Neural cell (in vitro differentiated cells): ENCODE data around the gene TMOD2. TPM values are rescaled to one million over a fixed set of nuclear protein-coding genes. Genes with fewer than 3 reads are reported as not detected.

Experiments
- H2AFZ ChIP-seq: fragments of 200-600, 300-800 bp; sonication (generic), shearing (Covaris generic); 2 replicates; pipeline ENCODE4 v1.6.0; 2014; ENCODE audit warnings: low read depth, mild to moderate bottlenecking, antibody characterized with exemption, low read length, moderate library complexity
- H3F3A ChIP-seq: fragments of 200-600 bp; shearing (Covaris generic); 2 replicates; pipeline ENCODE4 v1.6.1; 2016; ENCODE audit warnings: mild to moderate bottlenecking, moderate library complexity, mixed read lengths, antibody characterized with exemption, low read length; ENCODE audit not compliant: insufficient read depth, poor library complexity, severe bottlenecking
- H3K27ac ChIP-seq: fragments of 200-600, 300-800 bp; sonication (generic), shearing (Covaris generic); 2 replicates; pipeline ENCODE4 v1.5.1; 2014; ENCODE audit warnings: mild to moderate bottlenecking, low read length, moderate library complexity
- H3K27me3 ChIP-seq: fragments of 300-800, 200-600 bp; sonication (generic), shearing (Covaris generic); 2 replicates; pipeline ENCODE4 v1.6.0; 2014; ENCODE audit warnings: mild to moderate bottlenecking, low read depth, low read length, moderate library complexity; ENCODE audit not compliant: insufficient read depth
- H3K36me3 ChIP-seq: fragments of 300-800, 200-600 bp; sonication (generic), shearing (Covaris generic); 2 replicates; pipeline ENCODE4 v1.5.1; 2014; ENCODE audit warnings: mild to moderate bottlenecking, antibody characterized with exemption, low read length, moderate library complexity; ENCODE audit not compliant: insufficient read depth
- H3K4me2 ChIP-seq: fragments of 300-800, 200-600 bp; sonication (generic), shearing (Covaris generic); 2 replicates; pipeline ENCODE4 v1.6.0; 2014; ENCODE audit warnings: mild to moderate bottlenecking, low read length
- H3K4me3 ChIP-seq: fragments of 300-800, 200-600 bp; sonication (generic), shearing (Covaris generic); 2 replicates; pipeline ENCODE4 v1.5.1; 2014; ENCODE audit warnings: mild to moderate bottlenecking, low read length, moderate library complexity
- H3K79me2 ChIP-seq: fragments of 200-600 bp; shearing (Covaris generic); replicated peaks from 2 replicates; pipeline ENCODE4 v1.6.0; 2014; ENCODE audit warnings: mild to moderate bottlenecking, low read length, moderate library complexity; ENCODE audit not compliant: insufficient read depth
- H3K9ac ChIP-seq: fragments of 300-800, 200-600 bp; sonication (generic), shearing (Covaris generic); 2 replicates; pipeline ENCODE4 v1.6.1; 2016; ENCODE audit warnings: mild to moderate bottlenecking, low read length, mixed read lengths
- H3K9me2 ChIP-seq: fragments of 200-600 bp; shearing (Covaris generic); 2 replicates; pipeline ENCODE4 v1.6.1; 2016; ENCODE audit warnings: mild to moderate bottlenecking, low read length, mixed read lengths; ENCODE audit not compliant: insufficient read depth
- H3K9me3 ChIP-seq: fragments of 200-600, 300-800 bp; sonication (generic), shearing (Covaris generic); 2 replicates; pipeline ENCODE4 v1.6.1; 2016; ENCODE audit warnings: mild to moderate bottlenecking, mixed run types, low read length, moderate library complexity, mixed read lengths
- H4K20me1 ChIP-seq: fragments of 200-600 bp; shearing (Covaris generic); 2 replicates; pipeline ENCODE4 v1.6.1; 2016; ENCODE audit warnings: mild to moderate bottlenecking, mixed run types; ENCODE audit not compliant: insufficient read depth
- EP300 ChIP-seq: fragments of 450-650 bp; conservative IDR thresholded peaks from 2 replicates; pipeline ENCODE4 v1.6.1; 2014; ENCODE audit warnings: antibody characterized with exemption, mild to moderate bottlenecking, moderate library complexity; ENCODE audit not compliant: poor library complexity, severe bottlenecking
- EZH2 ChIP-seq: fragments of 200-600, 300-800 bp; shearing (Covaris generic), sonication (generic); IDR thresholded peaks from 2 replicates; pipeline ENCODE4 v1.6.1; 2014; ENCODE audit warnings: antibody characterized with exemption, low read length, borderline replicate concordance, mild to moderate bottlenecking; ENCODE audit not compliant: insufficient read depth, poor library complexity, severe bottlenecking
- MXI1 ChIP-seq: fragments of 450-650 bp; conservative IDR thresholded peaks from 2 replicates; pipeline ENCODE4 v1.6.1; 2014; ENCODE audit warnings: antibody characterized with exemption, mild to moderate bottlenecking; ENCODE audit not compliant: poor library complexity, severe bottlenecking
- POLR2AphosphoS5 ChIP-seq: IDR thresholded peaks from 2 replicates; pipeline ENCODE4 v1.6.1; 2012
- RAD21 ChIP-seq: fragments of 450-650 bp; conservative IDR thresholded peaks from 2 replicates; pipeline ENCODE4 v1.6.1; 2014; ENCODE audit warnings: antibody characterized with exemption, mild to moderate bottlenecking, moderate library complexity
- SMC3 ChIP-seq: fragments of 450-650 bp; conservative IDR thresholded peaks from 2 replicates; pipeline ENCODE4 v1.6.1; 2014; ENCODE audit warnings: antibody characterized with exemption, mild to moderate bottlenecking, moderate library complexity; ENCODE audit not compliant: poor library complexity
- TAF1 ChIP-seq: IDR thresholded peaks from 2 replicates; pipeline ENCODE4 v1.6.1; 2012; ENCODE audit warnings: low read depth
- polyA plus RNA-seq: library from polyadenylated mRNA; depleted of rRNA; stranded (reverse); fragments of >200 nt; gene quantifications from 2 replicates; pipeline ENCODE4 v1.2.3, GENCODE V29; 2014
- TF ChIP-seq, protein P1 (sequence below): fragments of 450-650 bp; IDR thresholded peaks from 2 replicates; pipeline ENCODE4 v1.5.1; 2014; ENCODE audit warnings: antibody characterized with exemption, mild to moderate bottlenecking, moderate library complexity; ENCODE audit not compliant: poor library complexity, severe bottlenecking
- TF ChIP-seq, protein P2 (sequence below): IDR thresholded peaks from 2 replicates; pipeline ENCODE4 v1.6.1; 2012; ENCODE audit warnings: borderline replicate concordance

TMOD2 gene
- polyA plus RNA-seq, 1 donor from 2014 or later: 79.9 TPM

DNA sequence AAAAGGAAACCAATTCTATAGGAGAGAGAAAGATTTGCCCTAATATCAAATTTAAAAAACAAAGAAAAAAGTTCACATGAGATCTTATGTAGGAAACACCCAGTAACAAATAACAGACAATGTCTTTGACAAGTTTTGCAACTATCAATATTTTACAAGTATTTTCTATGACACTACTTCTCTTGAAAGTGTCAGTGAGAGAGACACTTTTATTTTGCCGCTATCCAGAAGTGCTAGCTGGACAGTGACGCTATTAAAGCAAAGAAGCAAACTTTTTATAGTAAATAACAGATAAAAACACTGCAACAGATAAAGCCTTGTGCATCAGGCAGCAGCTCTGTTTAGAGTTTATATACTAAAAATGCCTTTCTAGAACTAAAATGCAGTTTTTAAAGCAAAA lies 27.2 kb upstream of the TMOD2 start:
- Histone ChIP-seq H3K9me2 (no peaks in the 10 kb centered on the region), H3K79me2 (no peaks in the 10 kb centered on the region), H3F3A (no peaks in the 10 kb centered on the region), H3K4me2 (no peak overlapping the region), H2AFZ (no peak overlapping the region), H3K36me3 (no peaks in the 10 kb centered on the region), H3K9ac (no peak overlapping the region), H3K27me3 (no peaks in the 10 kb centered on the region), H3K4me3 (no peak overlapping the region), H4K20me1 (no peaks in the 10 kb centered on the region), H3K27ac (no peak overlapping the region), H3K9me3 (no peaks in the 10 kb centered on the region)
- TF ChIP-seq, protein P1, sequence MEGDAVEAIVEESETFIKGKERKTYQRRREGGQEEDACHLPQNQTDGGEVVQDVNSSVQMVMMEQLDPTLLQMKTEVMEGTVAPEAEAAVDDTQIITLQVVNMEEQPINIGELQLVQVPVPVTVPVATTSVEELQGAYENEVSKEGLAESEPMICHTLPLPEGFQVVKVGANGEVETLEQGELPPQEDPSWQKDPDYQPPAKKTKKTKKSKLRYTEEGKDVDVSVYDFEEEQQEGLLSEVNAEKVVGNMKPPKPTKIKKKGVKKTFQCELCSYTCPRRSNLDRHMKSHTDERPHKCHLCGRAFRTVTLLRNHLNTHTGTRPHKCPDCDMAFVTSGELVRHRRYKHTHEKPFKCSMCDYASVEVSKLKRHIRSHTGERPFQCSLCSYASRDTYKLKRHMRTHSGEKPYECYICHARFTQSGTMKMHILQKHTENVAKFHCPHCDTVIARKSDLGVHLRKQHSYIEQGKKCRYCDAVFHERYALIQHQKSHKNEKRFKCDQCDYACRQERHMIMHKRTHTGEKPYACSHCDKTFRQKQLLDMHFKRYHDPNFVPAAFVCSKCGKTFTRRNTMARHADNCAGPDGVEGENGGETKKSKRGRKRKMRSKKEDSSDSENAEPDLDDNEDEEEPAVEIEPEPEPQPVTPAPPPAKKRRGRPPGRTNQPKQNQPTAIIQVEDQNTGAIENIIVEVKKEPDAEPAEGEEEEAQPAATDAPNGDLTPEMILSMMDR: no peak

DNA sequence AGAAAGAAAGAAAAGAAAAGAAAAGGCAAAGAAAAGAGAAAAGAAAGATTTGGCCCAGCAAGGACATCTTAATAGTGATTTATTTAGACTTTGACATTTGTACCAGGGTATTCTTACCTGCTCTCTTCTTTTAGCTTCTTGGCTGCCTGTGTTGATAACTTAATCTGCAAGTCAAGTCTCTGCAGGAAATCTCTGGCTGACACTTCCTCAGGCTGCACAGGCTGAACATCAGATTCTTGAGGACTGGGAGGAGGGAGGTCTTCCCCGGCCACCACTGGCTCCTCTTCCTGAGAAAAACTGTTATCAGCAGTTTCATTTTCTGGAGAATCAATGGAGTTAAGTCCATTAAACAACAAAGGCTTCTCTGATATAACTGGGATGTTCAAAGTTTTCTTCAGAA lies 26.7 kb upstream of the TMOD2 start:
- Histone ChIP-seq H3K4me3 (no peak overlapping the region), H4K20me1 (no peaks in the 10 kb centered on the region), H3F3A (no peaks in the 10 kb centered on the region), H3K27me3 (no peaks in the 10 kb centered on the region), H3K36me3 (no peaks in the 10 kb centered on the region), H2AFZ (no peak overlapping the region), H3K9ac (no peak overlapping the region), H3K9me2 (no peaks in the 10 kb centered on the region), H3K27ac (no peak overlapping the region), H3K4me2 (no peak overlapping the region), H3K79me2 (no peaks in the 10 kb centered on the region), H3K9me3 (no peaks in the 10 kb centered on the region)
- no peak for TF ChIP-seq EZH2
- no peak for TF ChIP-seq RAD21
- TF ChIP-seq EP300: no peak
- no peak for TF ChIP-seq TAF1
- no peak for TF ChIP-seq MXI1
- TF ChIP-seq, protein P2, sequence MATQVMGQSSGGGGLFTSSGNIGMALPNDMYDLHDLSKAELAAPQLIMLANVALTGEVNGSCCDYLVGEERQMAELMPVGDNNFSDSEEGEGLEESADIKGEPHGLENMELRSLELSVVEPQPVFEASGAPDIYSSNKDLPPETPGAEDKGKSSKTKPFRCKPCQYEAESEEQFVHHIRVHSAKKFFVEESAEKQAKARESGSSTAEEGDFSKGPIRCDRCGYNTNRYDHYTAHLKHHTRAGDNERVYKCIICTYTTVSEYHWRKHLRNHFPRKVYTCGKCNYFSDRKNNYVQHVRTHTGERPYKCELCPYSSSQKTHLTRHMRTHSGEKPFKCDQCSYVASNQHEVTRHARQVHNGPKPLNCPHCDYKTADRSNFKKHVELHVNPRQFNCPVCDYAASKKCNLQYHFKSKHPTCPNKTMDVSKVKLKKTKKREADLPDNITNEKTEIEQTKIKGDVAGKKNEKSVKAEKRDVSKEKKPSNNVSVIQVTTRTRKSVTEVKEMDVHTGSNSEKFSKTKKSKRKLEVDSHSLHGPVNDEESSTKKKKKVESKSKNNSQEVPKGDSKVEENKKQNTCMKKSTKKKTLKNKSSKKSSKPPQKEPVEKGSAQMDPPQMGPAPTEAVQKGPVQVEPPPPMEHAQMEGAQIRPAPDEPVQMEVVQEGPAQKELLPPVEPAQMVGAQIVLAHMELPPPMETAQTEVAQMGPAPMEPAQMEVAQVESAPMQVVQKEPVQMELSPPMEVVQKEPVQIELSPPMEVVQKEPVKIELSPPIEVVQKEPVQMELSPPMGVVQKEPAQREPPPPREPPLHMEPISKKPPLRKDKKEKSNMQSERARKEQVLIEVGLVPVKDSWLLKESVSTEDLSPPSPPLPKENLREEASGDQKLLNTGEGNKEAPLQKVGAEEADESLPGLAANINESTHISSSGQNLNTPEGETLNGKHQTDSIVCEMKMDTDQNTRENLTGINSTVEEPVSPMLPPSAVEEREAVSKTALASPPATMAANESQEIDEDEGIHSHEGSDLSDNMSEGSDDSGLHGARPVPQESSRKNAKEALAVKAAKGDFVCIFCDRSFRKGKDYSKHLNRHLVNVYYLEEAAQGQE: no peak
- TF ChIP-seq, protein P1: no peak
- TF ChIP-seq POLR2AphosphoS5: no peak
- no peak for TF ChIP-seq SMC3
